B cell (primary cell): ENCODE data around the gene ANO2.

Source experiments
- EZH2 ChIP-seq: IDR thresholded peaks from 2 replicates; pipeline ENCODE4 v1.6.1; 2012; ENCODE audit warnings: borderline replicate concordance, low read depth, mild to moderate bottlenecking, moderate library complexity, low read length; ENCODE audit not compliant: insufficient read depth, poor library complexity, severe bottlenecking
- TF ChIP-seq, protein P1 (sequence below): fragments of 200-600 bp; IDR thresholded peaks from one replicate; pipeline ENCODE4 v1.8.0; 2022; ENCODE audit warnings: antibody characterized with exemption, mild to moderate bottlenecking

DNA sequence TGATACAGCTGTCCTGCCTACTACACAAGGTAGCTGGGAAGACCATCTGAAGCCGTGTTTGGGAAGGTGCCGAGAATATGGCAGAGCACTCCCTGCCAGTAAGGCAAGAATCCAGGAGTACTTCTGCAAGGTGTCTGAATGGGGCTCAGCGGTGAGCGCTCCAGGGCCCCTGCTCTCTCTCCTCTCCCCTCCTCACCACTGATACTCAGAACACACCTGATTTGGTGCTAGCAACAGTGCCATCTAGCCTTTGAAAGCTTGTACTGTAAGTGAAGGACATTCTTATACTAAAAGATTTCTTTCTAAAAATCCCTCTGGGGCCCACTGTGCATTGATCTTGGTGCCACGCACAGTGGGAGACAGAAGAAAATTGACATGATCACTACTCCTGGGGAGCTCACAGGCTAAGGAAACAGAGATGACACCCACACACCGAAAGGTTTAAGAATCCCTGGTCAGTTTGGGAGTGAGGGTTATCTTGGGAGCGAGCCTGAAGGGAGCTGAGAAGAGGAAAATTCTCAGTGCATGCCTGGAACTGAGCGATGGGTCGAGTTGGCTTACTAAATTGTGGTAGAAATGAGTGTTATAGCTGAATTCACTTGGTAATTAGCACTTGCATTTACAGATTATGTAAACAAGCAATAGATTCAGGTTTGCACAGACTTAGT, 296.2 kb downstream of the ANO2 start:
- TF ChIP-seq, protein P1, sequence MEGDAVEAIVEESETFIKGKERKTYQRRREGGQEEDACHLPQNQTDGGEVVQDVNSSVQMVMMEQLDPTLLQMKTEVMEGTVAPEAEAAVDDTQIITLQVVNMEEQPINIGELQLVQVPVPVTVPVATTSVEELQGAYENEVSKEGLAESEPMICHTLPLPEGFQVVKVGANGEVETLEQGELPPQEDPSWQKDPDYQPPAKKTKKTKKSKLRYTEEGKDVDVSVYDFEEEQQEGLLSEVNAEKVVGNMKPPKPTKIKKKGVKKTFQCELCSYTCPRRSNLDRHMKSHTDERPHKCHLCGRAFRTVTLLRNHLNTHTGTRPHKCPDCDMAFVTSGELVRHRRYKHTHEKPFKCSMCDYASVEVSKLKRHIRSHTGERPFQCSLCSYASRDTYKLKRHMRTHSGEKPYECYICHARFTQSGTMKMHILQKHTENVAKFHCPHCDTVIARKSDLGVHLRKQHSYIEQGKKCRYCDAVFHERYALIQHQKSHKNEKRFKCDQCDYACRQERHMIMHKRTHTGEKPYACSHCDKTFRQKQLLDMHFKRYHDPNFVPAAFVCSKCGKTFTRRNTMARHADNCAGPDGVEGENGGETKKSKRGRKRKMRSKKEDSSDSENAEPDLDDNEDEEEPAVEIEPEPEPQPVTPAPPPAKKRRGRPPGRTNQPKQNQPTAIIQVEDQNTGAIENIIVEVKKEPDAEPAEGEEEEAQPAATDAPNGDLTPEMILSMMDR, result no peak
- no peak for TF ChIP-seq EZH2
